Measurements from ENCODE around the gene AP3S1. TPM values are rescaled to one million over a fixed set of nuclear protein-coding genes. Genes with fewer than 3 reads are reported as not detected.
"Not testable (repeated sequence)": the region's sequence is repeated elsewhere in the genome, so short reads cannot be mapped to it uniquely, and the experiment has no call there.

The AP3S1 gene
- polyA plus RNA-seq, 4 donors, result 62.7 to 149 (median 126) TPM

DNA sequence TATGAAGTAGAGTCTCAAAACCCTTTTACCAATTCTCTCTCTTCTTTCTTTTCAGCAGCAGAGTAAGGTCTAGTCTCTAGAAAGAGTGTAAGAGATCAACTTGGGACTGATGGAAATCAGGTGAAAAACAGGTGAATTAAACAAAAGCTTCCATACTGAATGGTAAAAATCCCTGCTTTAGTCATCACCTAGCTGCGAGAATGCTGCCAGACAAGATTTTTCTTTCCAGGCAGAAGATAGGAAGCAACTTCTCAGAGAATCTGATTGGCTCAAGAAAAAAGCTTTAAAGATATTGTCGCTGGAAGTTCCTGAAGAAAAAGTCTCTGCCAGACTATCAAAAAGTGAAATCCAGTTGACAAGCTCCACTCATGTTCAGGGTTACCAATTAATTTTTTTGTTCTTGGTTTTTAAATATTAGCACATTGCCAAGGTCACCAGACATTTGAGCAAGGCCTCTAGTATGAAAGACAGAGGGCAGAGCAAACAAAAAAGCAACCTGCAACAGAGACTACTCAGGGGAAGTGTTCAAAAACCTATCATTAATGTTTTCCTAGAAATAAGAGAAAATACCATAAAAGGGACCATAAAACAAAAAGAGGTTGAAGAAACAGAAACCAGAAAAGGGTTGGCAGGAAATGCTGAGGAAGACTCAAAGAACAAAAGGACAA is 34.6 kb upstream of the AP3S1 start:
- WGBS, 3 donors, result 22 to 62% (median 43%) methylated on average over 2 of the region's 2 CpGs
- H3K27ac ChIP-seq (ENCODE audit: low read depth in 1 of 3, low read length in 2 of 3), result no peak overlapping the region
- no peaks in the 10 kb centered on the region for H3K9me3 ChIP-seq (ENCODE audit: control insufficient read depth in 2 of 2, insufficient read depth in 1 of 2, low read depth in 1 of 2, low read length in 1 of 2)
- FAIRE-seq (no peak), DNase-seq (no peak)
- H3K36me3 ChIP-seq (ENCODE audit: control insufficient read depth in 3 of 3, insufficient read depth in 2 of 3, low read depth in 1 of 3, low read length in 3 of 3), result no peaks in the 10 kb centered on the region
- peaks cover 0 to 4% (median 0%) of the 10 kb centered on the region in 3 donors for H3K27me3 ChIP-seq (ENCODE audit: control insufficient read depth in 3 of 3, insufficient read depth in 3 of 3, low read length in 3 of 3)
- no peaks in the 10 kb centered on the region for H3K4me1 ChIP-seq (ENCODE audit: control insufficient read depth in 3 of 3, insufficient read depth in 2 of 3, low read depth in 1 of 3, low read length in 2 of 3)
- H3K4me3 ChIP-seq (ENCODE audit: low read depth in 1 of 3, low read length in 3 of 3), result no peak overlapping the region

DNA sequence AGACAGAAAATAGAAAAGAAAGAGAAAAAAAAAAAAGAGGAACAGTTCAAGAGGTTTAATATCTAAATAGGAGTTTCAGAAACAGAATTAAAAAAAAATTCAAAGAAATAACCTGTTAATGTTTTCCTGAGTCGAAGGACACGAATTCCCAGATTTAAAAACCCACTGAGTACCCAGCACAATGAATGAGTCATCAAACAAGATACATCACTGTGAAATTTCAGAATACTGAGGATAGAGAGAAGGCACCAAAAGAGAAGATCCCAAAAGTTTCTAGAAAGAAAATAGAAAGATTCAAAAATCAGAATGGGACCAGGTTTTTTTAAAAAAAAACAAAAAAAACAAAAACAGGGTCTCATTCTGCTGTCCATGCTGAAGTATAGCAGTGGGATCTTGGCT is 34.1 kb upstream of the AP3S1 start:
- no peaks in the 10 kb centered on the region for H3K36me3 ChIP-seq (ENCODE audit: control insufficient read depth in 3 of 3, insufficient read depth in 2 of 3, low read depth in 1 of 3, low read length in 3 of 3)
- FAIRE-seq (no peak), DNase-seq (no peak)
- H3K9me3 ChIP-seq (ENCODE audit: control insufficient read depth in 2 of 2, insufficient read depth in 1 of 2, low read depth in 1 of 2, low read length in 1 of 2), result no peaks in the 10 kb centered on the region
- no peak overlapping the region for H3K27ac ChIP-seq (ENCODE audit: low read depth in 1 of 3, low read length in 2 of 3)
- no peak overlapping the region for H3K4me3 ChIP-seq (ENCODE audit: low read depth in 1 of 3, low read length in 3 of 3)
- H3K27me3 ChIP-seq (ENCODE audit: control insufficient read depth in 3 of 3, insufficient read depth in 3 of 3, low read length in 3 of 3), result peaks cover 0 to 4% (median 0%) of the 10 kb centered on the region in 3 donors
- no peaks in the 10 kb centered on the region for H3K4me1 ChIP-seq (ENCODE audit: control insufficient read depth in 3 of 3, insufficient read depth in 2 of 3, low read depth in 1 of 3, low read length in 2 of 3)
- WGBS, 3 donors, result 76 to 90% (median 79%) methylated on average over 2 of the region's 2 CpGs

DNA sequence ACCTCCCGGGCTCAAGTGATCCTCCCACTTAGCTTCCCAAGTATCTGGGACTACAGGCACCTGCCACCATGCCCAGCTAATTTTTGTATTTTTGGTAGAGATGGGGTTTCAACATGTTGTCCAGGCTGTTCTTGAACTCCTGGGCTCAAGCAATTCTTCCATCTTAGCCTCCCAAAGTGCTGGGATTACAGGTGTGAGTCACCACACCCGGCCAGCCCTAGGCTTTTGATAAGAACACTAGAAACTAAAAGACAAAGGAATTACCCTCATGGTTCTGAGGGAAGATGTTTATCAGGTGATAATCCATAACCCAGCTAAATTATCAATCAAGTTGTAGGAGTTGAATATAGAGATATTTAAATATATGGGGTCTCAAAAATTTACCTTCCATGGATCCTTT is 33.7 kb upstream of the AP3S1 start:
- not testable (repeated sequence) for H3K27ac ChIP-seq (ENCODE audit: low read depth in 1 of 3, low read length in 2 of 3); H3K27me3 ChIP-seq (ENCODE audit: control insufficient read depth in 3 of 3, insufficient read depth in 3 of 3, low read length in 3 of 3); DNase-seq; H3K4me1 ChIP-seq (ENCODE audit: control insufficient read depth in 3 of 3, insufficient read depth in 2 of 3, low read depth in 1 of 3, low read length in 2 of 3); H3K36me3 ChIP-seq (ENCODE audit: control insufficient read depth in 3 of 3, insufficient read depth in 2 of 3, low read depth in 1 of 3, low read length in 3 of 3); H3K9me3 ChIP-seq (ENCODE audit: control insufficient read depth in 2 of 2, insufficient read depth in 1 of 2, low read depth in 1 of 2, low read length in 1 of 2); H3K4me3 ChIP-seq (ENCODE audit: low read depth in 1 of 3, low read length in 3 of 3); FAIRE-seq
- 72 to 93% (median 92%) methylated on average over 2 of the region's 2 CpGs for WGBS, 3 donors

DNA sequence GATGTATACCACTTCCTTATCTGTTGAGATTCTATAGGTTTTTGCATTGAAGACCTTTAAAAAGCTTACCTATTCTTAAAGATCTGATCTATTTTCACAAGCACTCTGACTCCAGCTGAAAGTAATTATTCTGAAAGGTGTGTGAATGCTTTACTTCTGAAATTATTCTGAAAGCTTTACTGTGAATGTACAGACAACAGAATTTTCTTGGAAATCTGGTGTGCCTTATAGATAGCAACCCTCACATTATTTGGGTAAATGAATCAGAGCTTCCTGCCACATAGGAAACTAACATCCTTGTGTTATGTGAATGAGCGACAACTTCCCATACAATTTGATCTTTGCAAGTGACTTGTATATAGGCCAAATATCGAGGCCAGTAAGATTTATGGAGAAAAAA is 31.8 kb upstream of the AP3S1 start:
- DNase-seq (no peak), FAIRE-seq (no peak)
- Histone ChIP-seq H3K27me3 (ENCODE audit: control insufficient read depth in 3 of 3, insufficient read depth in 3 of 3, low read length in 3 of 3) (peaks cover 0 to 17% (median 7%) of the 10 kb centered on the region in 3 donors), H3K36me3 (ENCODE audit: control insufficient read depth in 3 of 3, insufficient read depth in 2 of 3, low read depth in 1 of 3, low read length in 3 of 3) (no peaks in the 10 kb centered on the region), H3K4me1 (ENCODE audit: control insufficient read depth in 3 of 3, insufficient read depth in 2 of 3, low read depth in 1 of 3, low read length in 2 of 3) (no peaks in the 10 kb centered on the region), H3K9me3 (ENCODE audit: control insufficient read depth in 2 of 2, insufficient read depth in 1 of 2, low read depth in 1 of 2, low read length in 1 of 2) (no peaks in the 10 kb centered on the region), H3K27ac (ENCODE audit: low read depth in 1 of 3, low read length in 2 of 3) (no peak overlapping the region), H3K4me3 (ENCODE audit: low read depth in 1 of 3, low read length in 3 of 3) (no peak overlapping the region)
- WGBS, 3 donors, result 76 to 80% (median 79%) methylated on average over 2 of the region's 2 CpGs

DNA sequence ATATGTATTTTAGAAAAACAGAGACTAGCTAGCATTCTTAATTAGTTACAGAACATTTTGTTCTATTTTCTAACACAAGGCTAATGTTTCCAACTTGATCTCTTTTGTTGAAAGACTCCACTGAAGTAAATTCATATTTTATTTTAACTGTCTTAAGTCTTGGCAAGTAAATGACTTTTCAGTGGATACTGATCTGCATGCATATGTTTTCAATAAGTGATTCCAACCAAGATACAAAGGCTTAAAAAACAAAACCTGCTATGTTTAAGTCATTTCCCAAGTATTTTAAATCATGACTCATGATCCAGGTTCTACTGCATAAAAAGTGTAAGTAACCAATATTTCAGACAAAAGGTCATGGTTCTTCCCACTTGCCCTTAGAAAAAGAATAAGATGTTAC is 31.0 kb upstream of the AP3S1 start:
- no peak overlapping the region for H3K27ac ChIP-seq (ENCODE audit: low read depth in 1 of 3, low read length in 2 of 3)
- H3K4me1 ChIP-seq (ENCODE audit: control insufficient read depth in 3 of 3, insufficient read depth in 2 of 3, low read depth in 1 of 3, low read length in 2 of 3), result no peaks in the 10 kb centered on the region
- no peak overlapping the region for H3K4me3 ChIP-seq (ENCODE audit: low read depth in 1 of 3, low read length in 3 of 3)
- FAIRE-seq (no peak), DNase-seq (no peak)
- H3K36me3 ChIP-seq (ENCODE audit: control insufficient read depth in 3 of 3, insufficient read depth in 2 of 3, low read depth in 1 of 3, low read length in 3 of 3), result no peaks in the 10 kb centered on the region
- H3K27me3 ChIP-seq (ENCODE audit: control insufficient read depth in 3 of 3, insufficient read depth in 3 of 3, low read length in 3 of 3), result peaks cover 0 to 25% (median 14%) of the 10 kb centered on the region in 3 donors
- no peaks in the 10 kb centered on the region for H3K9me3 ChIP-seq (ENCODE audit: control insufficient read depth in 2 of 2, insufficient read depth in 1 of 2, low read depth in 1 of 2, low read length in 1 of 2)

DNA sequence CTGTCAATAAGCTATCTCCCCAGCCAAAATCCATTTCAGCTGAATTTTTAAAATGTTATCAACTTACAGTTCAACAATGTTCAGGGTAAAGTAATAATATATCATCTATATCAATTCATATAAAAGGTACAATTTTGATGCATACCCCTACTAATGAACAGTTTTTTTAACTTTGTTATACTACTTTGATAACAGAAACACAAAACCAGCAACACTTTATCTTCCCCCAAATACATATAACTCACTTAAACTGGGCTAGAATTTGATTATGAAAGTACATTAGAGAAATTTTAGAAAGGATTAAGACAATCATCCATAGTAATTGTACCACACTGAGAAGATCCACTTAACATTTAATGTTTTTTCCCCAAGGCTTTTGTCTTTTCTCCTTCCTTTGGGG is 30.3 kb upstream of the AP3S1 start:
- peaks cover 0 to 32% (median 19%) of the 10 kb centered on the region in 3 donors for H3K27me3 ChIP-seq (ENCODE audit: control insufficient read depth in 3 of 3, insufficient read depth in 3 of 3, low read length in 3 of 3)
- no peak overlapping the region for H3K27ac ChIP-seq (ENCODE audit: low read depth in 1 of 3, low read length in 2 of 3)
- FAIRE-seq, result no peak
- H3K36me3 ChIP-seq (ENCODE audit: control insufficient read depth in 3 of 3, insufficient read depth in 2 of 3, low read depth in 1 of 3, low read length in 3 of 3), result no peaks in the 10 kb centered on the region
- peaks cover 0 to 4% (median 4%) of the 10 kb centered on the region in 3 donors for H3K4me1 ChIP-seq (ENCODE audit: control insufficient read depth in 3 of 3, insufficient read depth in 2 of 3, low read depth in 1 of 3, low read length in 2 of 3)
- H3K4me3 ChIP-seq (ENCODE audit: low read depth in 1 of 3, low read length in 3 of 3), result no peak overlapping the region
- DNase-seq, result no peak
- H3K9me3 ChIP-seq (ENCODE audit: control insufficient read depth in 2 of 2, insufficient read depth in 1 of 2, low read depth in 1 of 2, low read length in 1 of 2), result no peaks in the 10 kb centered on the region

DNA sequence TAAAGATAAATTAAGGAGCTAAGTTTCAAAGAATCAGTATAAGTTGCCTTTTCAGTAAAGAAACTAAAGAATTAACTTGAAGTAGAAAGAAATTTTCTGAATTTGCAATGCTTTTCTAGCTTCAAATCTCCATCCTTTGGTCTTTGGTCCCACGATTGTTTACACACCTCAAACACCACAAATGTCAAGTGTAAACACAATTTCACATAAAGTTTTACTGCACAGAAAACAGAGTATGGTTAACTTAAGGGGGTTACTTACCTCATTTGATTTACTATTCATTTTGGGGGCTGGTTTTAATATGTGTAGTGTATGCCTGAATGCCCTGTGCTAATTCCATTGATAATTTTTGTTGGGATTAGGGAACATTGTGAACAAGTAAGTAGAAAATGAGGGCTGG is 29.4 kb upstream of the AP3S1 start:
- H3K4me1 ChIP-seq (ENCODE audit: control insufficient read depth in 3 of 3, insufficient read depth in 2 of 3, low read depth in 1 of 3, low read length in 2 of 3), result peaks cover 0 to 9% (median 4%) of the 10 kb centered on the region in 3 donors
- no peak overlapping the region for H3K27ac ChIP-seq (ENCODE audit: low read depth in 1 of 3, low read length in 2 of 3)
- no peak overlapping the region for H3K4me3 ChIP-seq (ENCODE audit: low read depth in 1 of 3, low read length in 3 of 3)
- DNase-seq (no peak), FAIRE-seq (no peak)
- 29 to 59% (median 35%) methylated on average over 1 of the region's 1 CpG for WGBS, 3 donors
- no peaks in the 10 kb centered on the region for H3K9me3 ChIP-seq (ENCODE audit: control insufficient read depth in 2 of 2, insufficient read depth in 1 of 2, low read depth in 1 of 2, low read length in 1 of 2)
- no peaks in the 10 kb centered on the region for H3K36me3 ChIP-seq (ENCODE audit: control insufficient read depth in 3 of 3, insufficient read depth in 2 of 3, low read depth in 1 of 3, low read length in 3 of 3)
- peaks cover 0 to 40% (median 25%) of the 10 kb centered on the region in 3 donors for H3K27me3 ChIP-seq (ENCODE audit: control insufficient read depth in 3 of 3, insufficient read depth in 3 of 3, low read length in 3 of 3)

DNA sequence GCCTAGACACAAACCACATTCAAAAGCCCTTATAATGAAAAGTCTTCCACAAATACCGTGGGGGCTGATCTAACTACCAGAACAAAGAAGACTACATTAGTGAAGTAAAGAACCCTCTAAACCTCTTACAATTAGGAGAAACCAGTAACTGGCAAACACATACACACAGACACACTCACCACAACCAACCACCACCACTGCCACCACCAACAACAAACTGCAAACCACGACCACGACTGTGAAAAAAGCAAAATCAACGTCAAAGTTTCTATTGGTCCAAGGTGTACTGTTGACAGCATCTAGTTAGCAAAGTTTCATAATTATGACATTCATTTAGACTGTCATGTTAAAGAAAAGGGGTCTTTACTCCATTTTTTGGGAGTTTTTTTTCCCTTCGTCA is 28.0 kb upstream of the AP3S1 start:
- no peaks in the 10 kb centered on the region for H3K9me3 ChIP-seq (ENCODE audit: control insufficient read depth in 2 of 2, insufficient read depth in 1 of 2, low read depth in 1 of 2, low read length in 1 of 2)
- no peak overlapping the region for H3K4me3 ChIP-seq (ENCODE audit: low read depth in 1 of 3, low read length in 3 of 3)
- H3K27me3 ChIP-seq (ENCODE audit: control insufficient read depth in 3 of 3, insufficient read depth in 3 of 3, low read length in 3 of 3), result peaks cover 0 to 45% (median 26%) of the 10 kb centered on the region in 3 donors
- no peak overlapping the region for H3K27ac ChIP-seq (ENCODE audit: low read depth in 1 of 3, low read length in 2 of 3)
- DNase-seq (no peak), FAIRE-seq (no peak)
- no peaks in the 10 kb centered on the region for H3K36me3 ChIP-seq (ENCODE audit: control insufficient read depth in 3 of 3, insufficient read depth in 2 of 3, low read depth in 1 of 3, low read length in 3 of 3)
- H3K4me1 ChIP-seq (ENCODE audit: control insufficient read depth in 3 of 3, insufficient read depth in 2 of 3, low read depth in 1 of 3, low read length in 2 of 3), result peaks cover 0 to 9% (median 4%) of the 10 kb centered on the region in 3 donors
- 69 to 80% (median 73%) methylated on average over 5 of the region's 5 CpGs for WGBS, 3 donors
